SIG-M5 (cell line): ENCODE measurements around the gene OTUD3.
"Not testable (repeated sequence)": the region's sequence is repeated elsewhere in the genome, so short reads cannot be mapped to it uniquely, and the experiment has no call there.

Source experiments
- DNase-seq: peaks from one replicate; lab custom pipeline; 2025; lab: John Stamatoyannopoulos, UW

Gene OTUD3

GRCh38 chr1:19918057-19918456 lies 35.9 kb downstream of the OTUD3 start:
- no peak for DNase-seq

GRCh38 chr1:19920132-19920710 lies 38.0 kb downstream of the OTUD3 start:
- DNase-seq: no peak

GRCh38 chr1:19921310-19921709 lies 39.1 kb downstream of the OTUD3 start:
- no peak for DNase-seq

- DNase-seq: no peak
Observed at GRCh38 chr1:19922015-19922688, 40.0 kb downstream of the OTUD3 start.

- DNase-seq: no peak
Observed at GRCh38 chr1:19923137-19923952, 41.1 kb downstream of the OTUD3 start, which contains the start of gene PLA2G2E. PLA2G2E (minus strand) TSS chr1:19923617; CDS start chr1:19923559, 58 bp downstream.

- no peak for DNase-seq
Observed at GRCh38 chr1:19923953-19924346, 41.8 kb downstream of the OTUD3 start.

GRCh38 chr1:19925342-19926070 lies 43.3 kb downstream of the OTUD3 start:
- DNase-seq: no peak

GRCh38 chr1:19926296-19927129 lies 44.3 kb downstream of the OTUD3 start:
- no peak for DNase-seq

GRCh38 chr1:19927130-19927421 lies 44.9 kb downstream of the OTUD3 start:
- DNase-seq: not testable (repeated sequence)

- DNase-seq: no peak
Observed at GRCh38 chr1:19932866-19933265, 50.7 kb downstream of the OTUD3 start.

- DNase-seq: no peak
Observed at GRCh38 chr1:19934336-19934735, 52.1 kb downstream of the OTUD3 start.

- DNase-seq: no peak
Observed at GRCh38 chr1:19936061-19936750, 54.0 kb downstream of the OTUD3 start.

- DNase-seq: no peak
Observed at GRCh38 chr1:19938472-19938871, 56.3 kb downstream of the OTUD3 start.

- no peak for DNase-seq
Observed at GRCh38 chr1:19940486-19941205, 58.5 kb downstream of the OTUD3 start.

- no peak for DNase-seq
Observed at GRCh38 chr1:19941206-19941568, 59.0 kb downstream of the OTUD3 start.

- DNase-seq: no peak
Observed at GRCh38 chr1:19942088-19942487, 59.9 kb downstream of the OTUD3 start.

GRCh38 chr1:19942657-19943056 lies 60.5 kb downstream of the OTUD3 start:
- DNase-seq: no peak

GRCh38 chr1:19945914-19946313 lies 63.7 kb downstream of the OTUD3 start:
- no peak for DNase-seq

GRCh38 chr1:19946331-19946751 lies 64.1 kb downstream of the OTUD3 start:
- DNase-seq: no peak

- DNase-seq: no peak
Observed at GRCh38 chr1:19946971-19947370, 64.8 kb downstream of the OTUD3 start.
